ENCODE results near the gene RFX2. TPM values are rescaled to one million over a fixed set of nuclear protein-coding genes. Genes with fewer than 3 reads are reported as not detected.

RFX2 gene
- total RNA-seq, 1 donor from 2014 or later, result 6.5 TPM

DNA sequence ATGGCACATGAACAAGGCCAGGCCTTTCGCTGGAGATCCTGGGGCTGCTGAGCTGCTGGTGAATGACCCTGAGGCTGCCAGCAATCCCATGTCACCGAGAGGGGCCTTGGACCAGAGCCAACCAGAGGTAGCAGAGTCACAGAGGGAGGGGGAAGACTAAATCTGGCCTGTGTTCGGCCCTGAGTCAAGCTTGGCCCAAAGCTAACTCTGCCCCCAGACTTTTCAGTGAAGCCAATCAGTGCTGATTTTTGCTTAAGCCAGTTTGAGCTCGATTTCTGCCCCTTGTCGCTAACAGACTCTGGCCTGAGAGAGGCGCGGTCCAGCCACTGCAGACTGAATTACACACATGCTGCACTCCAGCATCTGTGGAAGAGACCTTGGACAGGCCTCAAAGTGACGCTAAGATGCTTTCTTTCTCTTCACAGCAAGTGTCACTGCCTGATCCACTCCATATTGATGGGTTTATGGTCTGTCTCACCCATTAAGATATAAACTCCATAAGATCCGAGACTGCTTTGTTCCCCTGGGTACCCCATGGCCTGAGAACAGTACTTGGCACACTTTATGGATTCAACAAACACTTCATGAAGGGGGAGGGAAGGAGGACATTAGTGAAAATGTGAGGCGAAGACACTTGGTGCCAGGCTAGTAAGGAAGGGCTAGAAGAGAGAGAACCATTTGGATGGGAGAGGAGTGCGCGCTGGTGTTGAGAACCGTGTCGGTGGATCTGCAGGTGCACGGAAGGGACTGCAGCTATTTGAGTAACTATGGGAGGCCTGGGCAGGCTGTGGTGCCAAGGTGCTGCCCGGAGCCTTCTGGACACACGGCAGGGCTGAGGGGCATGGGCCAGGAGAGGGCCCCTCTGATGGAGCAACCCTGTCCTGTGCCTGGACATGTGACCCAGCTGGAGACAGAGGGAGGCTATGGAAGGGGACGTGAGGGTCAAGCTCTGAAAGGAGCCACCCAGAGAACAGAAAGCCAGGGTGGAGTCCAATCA lies 150.0 kb downstream of the RFX2 start:
- H3K4me1 Mint-ChIP-seq (ENCODE audit: low read depth), result peaks cover 39% of the 10 kb centered on the region
- H3K27me3 Mint-ChIP-seq (ENCODE audit: low read depth), result no peaks in the 10 kb centered on the region
- TF ChIP-seq, protein P1, sequence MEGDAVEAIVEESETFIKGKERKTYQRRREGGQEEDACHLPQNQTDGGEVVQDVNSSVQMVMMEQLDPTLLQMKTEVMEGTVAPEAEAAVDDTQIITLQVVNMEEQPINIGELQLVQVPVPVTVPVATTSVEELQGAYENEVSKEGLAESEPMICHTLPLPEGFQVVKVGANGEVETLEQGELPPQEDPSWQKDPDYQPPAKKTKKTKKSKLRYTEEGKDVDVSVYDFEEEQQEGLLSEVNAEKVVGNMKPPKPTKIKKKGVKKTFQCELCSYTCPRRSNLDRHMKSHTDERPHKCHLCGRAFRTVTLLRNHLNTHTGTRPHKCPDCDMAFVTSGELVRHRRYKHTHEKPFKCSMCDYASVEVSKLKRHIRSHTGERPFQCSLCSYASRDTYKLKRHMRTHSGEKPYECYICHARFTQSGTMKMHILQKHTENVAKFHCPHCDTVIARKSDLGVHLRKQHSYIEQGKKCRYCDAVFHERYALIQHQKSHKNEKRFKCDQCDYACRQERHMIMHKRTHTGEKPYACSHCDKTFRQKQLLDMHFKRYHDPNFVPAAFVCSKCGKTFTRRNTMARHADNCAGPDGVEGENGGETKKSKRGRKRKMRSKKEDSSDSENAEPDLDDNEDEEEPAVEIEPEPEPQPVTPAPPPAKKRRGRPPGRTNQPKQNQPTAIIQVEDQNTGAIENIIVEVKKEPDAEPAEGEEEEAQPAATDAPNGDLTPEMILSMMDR (IDR thresholded peaks at IDR 0.05), result no peak
- DNase-seq (ENCODE audit: low spot score), result no peak
- H3K4me3 Mint-ChIP-seq (ENCODE audit: unreplicated experiment), result no peak overlapping the region
- H3K9me3 Mint-ChIP-seq (ENCODE audit: low read depth), result no peaks in the 10 kb centered on the region
- no peaks in the 10 kb centered on the region for H3K36me3 Mint-ChIP-seq (ENCODE audit: low read depth)
- peak overlapping the region; percentile 73 for H3K27ac Mint-ChIP-seq (ENCODE audit: unreplicated experiment)

DNA sequence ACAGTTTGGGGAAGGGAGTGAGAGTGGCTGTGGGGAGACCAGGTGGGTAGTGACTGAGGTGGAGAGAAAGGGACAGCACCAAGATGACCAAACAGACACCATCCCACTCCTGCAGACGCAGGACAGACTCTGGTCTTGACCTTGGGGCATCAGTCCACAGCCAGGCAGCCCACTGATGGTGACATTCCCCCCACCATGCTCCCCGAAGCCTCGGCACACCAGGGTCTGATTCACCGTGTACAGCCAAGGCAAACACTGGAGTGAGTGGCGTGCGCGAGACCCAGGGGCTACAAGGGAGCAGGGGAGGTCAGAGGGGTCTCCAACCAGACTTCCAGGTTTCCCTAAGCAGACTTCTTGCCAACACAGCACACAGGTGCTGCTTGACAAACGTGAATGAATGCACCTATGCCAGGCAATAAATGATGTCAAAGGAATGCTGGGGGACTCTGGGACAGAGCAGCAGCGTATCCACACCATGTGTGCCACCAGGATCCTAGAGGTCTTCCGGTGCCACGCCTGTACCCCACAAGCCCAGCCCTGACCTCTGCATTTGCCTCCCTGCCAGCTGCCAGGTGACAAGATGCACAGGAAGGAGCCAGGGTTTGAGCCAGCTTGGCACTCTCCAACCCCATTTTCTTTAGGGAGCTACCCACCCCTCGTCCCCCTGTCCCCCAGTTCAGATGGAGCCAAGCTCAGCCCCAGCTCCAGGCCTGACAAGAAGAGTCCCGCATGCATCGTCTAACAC lies 150.9 kb downstream of the RFX2 start:
- TF ChIP-seq, protein P1 (IDR thresholded peaks at IDR 0.05), result no peak
- Mint-ChIP-seq H3K27ac (ENCODE audit: unreplicated experiment) (no peak overlapping the region), H3K4me1 (ENCODE audit: low read depth) (peaks cover 46% of the 10 kb centered on the region)

DNA sequence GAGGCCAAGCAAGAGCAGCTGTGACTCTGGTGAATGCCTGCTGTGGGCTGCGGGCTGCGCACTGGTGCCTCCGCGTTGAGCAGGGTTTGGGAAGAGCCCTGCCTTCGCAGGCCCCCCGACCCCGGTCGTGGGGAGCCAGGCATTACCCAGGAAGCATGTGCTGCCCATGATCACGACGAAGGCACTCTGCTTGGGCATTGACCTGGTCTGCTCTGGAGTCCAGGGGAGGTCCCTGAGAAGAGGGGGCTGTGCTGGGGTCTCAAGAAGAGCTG lies 151.5 kb downstream of the RFX2 start:
- H3K4me3 Mint-ChIP-seq (ENCODE audit: unreplicated experiment), result no peak overlapping the region

More for the DNA sequence above, 150.9 kb downstream of the RFX2 start:
- no peak for DNase-seq (ENCODE audit: low spot score)
- Mint-ChIP-seq H3K36me3 (ENCODE audit: low read depth) (no peaks in the 10 kb centered on the region), H3K4me3 (ENCODE audit: unreplicated experiment) (no peak overlapping the region), H3K9me3 (ENCODE audit: low read depth) (no peaks in the 10 kb centered on the region), H3K27me3 (ENCODE audit: low read depth) (no peaks in the 10 kb centered on the region)

DNA sequence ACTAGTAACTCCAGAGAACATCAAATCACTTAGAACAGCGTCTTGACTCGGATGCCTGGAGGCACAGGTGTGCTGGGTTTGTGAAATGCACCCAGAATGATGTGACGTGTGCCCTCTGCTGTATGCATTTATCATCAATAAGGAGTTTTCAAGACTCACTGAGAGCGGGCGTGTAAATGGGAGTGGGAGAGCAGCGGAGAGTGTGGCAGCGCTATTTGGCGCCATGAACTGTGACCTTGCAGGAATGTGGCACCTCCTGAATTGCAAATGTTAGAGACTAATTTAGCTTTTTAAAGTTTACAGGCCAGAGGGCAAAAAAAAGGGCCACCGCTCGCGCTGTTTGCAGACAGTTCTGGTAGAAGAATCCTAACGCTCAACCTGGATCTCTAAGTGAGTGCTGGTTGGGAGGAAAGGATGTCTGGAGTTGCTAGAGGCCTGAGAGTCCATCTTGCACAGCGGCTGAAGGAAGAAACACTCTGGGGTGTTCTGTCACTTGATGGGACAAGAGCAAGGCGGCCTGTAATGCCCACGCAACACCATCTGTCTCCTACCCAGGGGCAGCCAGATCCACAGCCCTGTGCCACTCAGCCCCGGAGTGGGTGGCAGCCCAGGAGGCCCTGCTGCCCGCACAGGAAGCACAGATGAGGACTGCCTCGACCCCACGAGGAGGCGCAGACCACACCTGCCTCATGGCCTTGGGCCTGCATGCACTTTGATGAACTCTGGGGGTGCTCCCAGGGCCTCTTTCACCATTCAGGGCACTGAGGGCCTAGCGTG lies 152.0 kb downstream of the RFX2 start:
- Mint-ChIP-seq H3K9me3 (ENCODE audit: low read depth) (no peaks in the 10 kb centered on the region), H3K27ac (ENCODE audit: unreplicated experiment) (peak overlapping the region; percentile 60), H3K4me1 (ENCODE audit: low read depth) (peaks cover 58% of the 10 kb centered on the region), H3K27me3 (ENCODE audit: low read depth) (no peaks in the 10 kb centered on the region), H3K36me3 (ENCODE audit: low read depth) (no peaks in the 10 kb centered on the region), H3K4me3 (ENCODE audit: unreplicated experiment) (no peak overlapping the region)
- DNase-seq (ENCODE audit: low spot score), result no peak
- TF ChIP-seq, protein P1 (IDR thresholded peaks at IDR 0.05), result no peak

More for the DNA sequence above, 151.5 kb downstream of the RFX2 start:
- DNase-seq (ENCODE audit: low spot score), result no peak
- Mint-ChIP-seq H3K36me3 (ENCODE audit: low read depth) (no peaks in the 10 kb centered on the region), H3K4me1 (ENCODE audit: low read depth) (peaks cover 53% of the 10 kb centered on the region), H3K9me3 (ENCODE audit: low read depth) (no peaks in the 10 kb centered on the region), H3K27me3 (ENCODE audit: low read depth) (no peaks in the 10 kb centered on the region), H3K27ac (ENCODE audit: unreplicated experiment) (no peak overlapping the region)
- TF ChIP-seq, protein P1 (IDR thresholded peaks at IDR 0.05), result no peak

DNA sequence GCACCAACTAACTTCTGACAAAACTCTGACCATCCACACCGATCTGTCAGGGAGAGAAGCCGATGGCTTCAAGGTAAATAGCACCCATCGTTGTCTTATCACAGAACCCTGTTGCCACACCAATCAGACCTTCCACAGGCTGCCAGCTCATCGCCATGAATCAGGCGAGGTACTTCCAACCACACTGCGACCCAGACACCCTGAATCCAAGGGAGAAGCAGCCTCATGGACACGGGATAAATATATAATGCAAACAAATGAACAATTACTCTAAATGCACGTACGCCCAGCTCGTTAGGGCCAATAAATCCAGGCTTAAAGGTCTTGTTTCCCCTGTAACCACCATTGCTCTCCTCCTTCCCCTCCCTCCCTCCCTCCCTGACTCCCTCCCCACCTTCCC lies 153.1 kb downstream of the RFX2 start:
- H3K9me3 Mint-ChIP-seq (ENCODE audit: low read depth), result no peaks in the 10 kb centered on the region
- no peaks in the 10 kb centered on the region for H3K36me3 Mint-ChIP-seq (ENCODE audit: low read depth)
- no peak for DNase-seq (ENCODE audit: low spot score)
- peaks cover 58% of the 10 kb centered on the region for H3K4me1 Mint-ChIP-seq (ENCODE audit: low read depth)
- no peak overlapping the region for H3K4me3 Mint-ChIP-seq (ENCODE audit: unreplicated experiment)
- H3K27ac Mint-ChIP-seq (ENCODE audit: unreplicated experiment), result no peak overlapping the region
- TF ChIP-seq, protein P1 (IDR thresholded peaks at IDR 0.05), result no peak
- H3K27me3 Mint-ChIP-seq (ENCODE audit: low read depth), result no peaks in the 10 kb centered on the region

Data from chondrocyte (in vitro differentiated cells).